HEK293T (cell line): ENCODE measurements around the gene MGRN1.

Experiments
- BHLHE40 ChIP-seq: fragments of 450-650 bp; IDR thresholded peaks from 2 replicates; pipeline ENCODE4 v1.6.1; 2016; ENCODE audit warnings: mild to moderate bottlenecking, moderate library complexity, borderline replicate concordance
- CTBP1 ChIP-seq: fragments of 450-650 bp; IDR thresholded peaks from 2 replicates; pipeline ENCODE4 v1.6.1; 2016; ENCODE audit warnings: borderline replicate concordance
- ELF4 ChIP-seq: fragments of 450-650 bp; IDR thresholded peaks from 2 replicates; pipeline ENCODE4 v1.6.1; 2017; ENCODE audit warnings: antibody characterized with exemption
- FOXA1 ChIP-seq: fragments of 450-650 bp; IDR thresholded peaks from 2 replicates; pipeline ENCODE4 v1.6.1; 2016; ENCODE audit warnings: mild to moderate bottlenecking
- FOXK2 ChIP-seq: fragments of 450-650 bp; IDR thresholded peaks from 2 replicates; pipeline ENCODE4 v1.6.1; 2016; ENCODE audit warnings: mild to moderate bottlenecking
- FOXM1 ChIP-seq: fragments of 450-650 bp; IDR thresholded peaks from 2 replicates; pipeline ENCODE4 v1.6.1; 2017; ENCODE audit warnings: mild to moderate bottlenecking, borderline replicate concordance
- LEF1 ChIP-seq: fragments of 450-650 bp; IDR thresholded peaks from 2 replicates; pipeline ENCODE4 v1.6.1; 2017; ENCODE audit warnings: mild to moderate bottlenecking, borderline replicate concordance
- NFRKB ChIP-seq: fragments of 450-650 bp; IDR thresholded peaks from 2 replicates; pipeline ENCODE4 v1.6.1; 2016; ENCODE audit warnings: mild to moderate bottlenecking, moderate library complexity
- PKNOX1 ChIP-seq: fragments of 450-650 bp; IDR thresholded peaks from 2 replicates; pipeline ENCODE4 v1.6.1; 2016
- SP1 ChIP-seq: fragments of 450-650 bp; IDR thresholded peaks from 2 replicates; pipeline ENCODE4 v1.6.1; 2017
- ZNF384 ChIP-seq: fragments of 450-650 bp; IDR thresholded peaks from 2 replicates; pipeline ENCODE4 v1.6.1; 2016

DNA sequence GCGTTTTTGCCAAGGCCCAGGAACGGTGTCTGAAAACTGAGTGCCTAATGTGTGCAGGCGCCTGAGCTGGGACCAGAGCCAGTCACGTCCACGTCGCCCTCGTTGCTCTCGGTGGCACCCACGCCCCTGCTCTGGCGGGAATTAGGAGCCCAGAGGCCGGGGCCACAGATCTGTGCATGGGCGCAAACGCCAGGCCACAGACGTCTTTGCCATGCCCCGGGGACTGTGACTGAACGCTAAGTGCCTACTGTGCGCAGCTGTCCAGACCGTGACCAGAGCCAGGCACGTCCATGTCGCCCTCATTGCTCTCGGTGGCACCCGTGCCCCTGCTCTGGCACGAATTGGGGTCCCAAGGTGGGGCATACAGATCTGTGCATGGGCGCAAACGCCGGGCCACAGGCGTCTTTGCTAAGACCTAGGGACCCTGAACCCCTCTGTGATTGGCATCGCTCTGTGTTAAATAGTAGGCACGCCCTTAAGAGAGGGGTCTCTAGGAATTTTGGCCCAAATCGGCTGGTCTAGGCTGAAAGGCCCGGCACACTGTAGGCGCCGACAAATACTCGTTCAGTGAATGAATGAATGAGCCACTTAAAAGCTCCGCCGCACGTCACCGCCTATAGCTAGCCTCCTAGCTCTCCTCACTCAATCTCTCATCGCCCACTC, 9.1 kb upstream of the MGRN1 start:
- TF ChIP-seq FOXK2 (no peak), SP1 (no peak), PKNOX1 (no peak), BHLHE40 (no peak), FOXM1 (no peak), LEF1 (no peak), NFRKB (no peak), CTBP1 (no peak), ELF4 (no peak), ZNF384 (no peak), FOXA1 (no peak)
